ENCODE measurements around the gene RELB.

- no peak for TF ChIP-seq POLR2A (IDR thresholded peaks at IDR 0.05)
- TF ChIP-seq, protein P1, sequence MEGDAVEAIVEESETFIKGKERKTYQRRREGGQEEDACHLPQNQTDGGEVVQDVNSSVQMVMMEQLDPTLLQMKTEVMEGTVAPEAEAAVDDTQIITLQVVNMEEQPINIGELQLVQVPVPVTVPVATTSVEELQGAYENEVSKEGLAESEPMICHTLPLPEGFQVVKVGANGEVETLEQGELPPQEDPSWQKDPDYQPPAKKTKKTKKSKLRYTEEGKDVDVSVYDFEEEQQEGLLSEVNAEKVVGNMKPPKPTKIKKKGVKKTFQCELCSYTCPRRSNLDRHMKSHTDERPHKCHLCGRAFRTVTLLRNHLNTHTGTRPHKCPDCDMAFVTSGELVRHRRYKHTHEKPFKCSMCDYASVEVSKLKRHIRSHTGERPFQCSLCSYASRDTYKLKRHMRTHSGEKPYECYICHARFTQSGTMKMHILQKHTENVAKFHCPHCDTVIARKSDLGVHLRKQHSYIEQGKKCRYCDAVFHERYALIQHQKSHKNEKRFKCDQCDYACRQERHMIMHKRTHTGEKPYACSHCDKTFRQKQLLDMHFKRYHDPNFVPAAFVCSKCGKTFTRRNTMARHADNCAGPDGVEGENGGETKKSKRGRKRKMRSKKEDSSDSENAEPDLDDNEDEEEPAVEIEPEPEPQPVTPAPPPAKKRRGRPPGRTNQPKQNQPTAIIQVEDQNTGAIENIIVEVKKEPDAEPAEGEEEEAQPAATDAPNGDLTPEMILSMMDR (IDR thresholded peaks at IDR 0.05): no peak
- TF ChIP-seq POLR2AphosphoS5 (IDR thresholded peaks at IDR 0.05): no peak
These were observed 70.3 kb downstream of the RELB start for GRCh38 chr19:45071545-45071938.

Measured in suprapubic skin (tissue), 4 donors.